Panc1 (cell line): ENCODE measurements around the gene CDADC1. TPM values are rescaled to one million over a fixed set of nuclear protein-coding genes. Genes with fewer than 3 reads are reported as not detected.

Experiments used
- ATAC-seq: fragments of 200-7000 bp; cut with Tn5 transposase; 2 replicates; pipeline ENCODE4 v1.9.1; 2020; ENCODE audit warnings: mild to moderate bottlenecking, moderate library complexity
- BruUV-seq: library from RNA; stranded (reverse); fragments of 400-500 nt; replicated peaks from 2 replicates; lab custom pipeline; 2021; lab: Mats Ljungman, UMichigan
- CTCF ChIA-PET: fragments of 300-600 bp; sonication (Branson Sonifier 250); formaldehyde crosslinking; loops from one replicate; lab custom pipeline; 2022; ENCODE audit warnings: antibody characterized with exemption; lab: Charles Lee
- POLR2A ChIA-PET: fragments of 300-600 bp; sonication (Branson Sonifier 250); formaldehyde crosslinking; loops from one replicate; lab custom pipeline; 2022; ENCODE audit warnings: antibody characterized with exemption; lab: Charles Lee
- DNase-seq: peaks from one replicate; pipeline ENCODE4 v3.0.0-alpha.2; 2010; ENCODE audit warnings: low read depth, low spot score
- H3K27ac ChIP-seq: 2 replicates; pipeline ENCODE4 v1.5.1; 2011; ENCODE audit warnings: mild to moderate bottlenecking, low read length, inconsistent platforms
- H3K27me3 ChIP-seq: fragments of 200-500 bp; sonication (Bioruptor generic); 2 replicates; pipeline ENCODE4 v1.6.0; 2014; ENCODE audit warnings: low read length, inconsistent platforms; ENCODE audit not compliant: control insufficient read depth, insufficient read depth
- H3K36me3 ChIP-seq: fragments of 200-500 bp; sonication (Bioruptor generic); 2 replicates; pipeline ENCODE4 v1.5.1; 2014; ENCODE audit warnings: inconsistent platforms, mild to moderate bottlenecking, low read length, moderate library complexity; ENCODE audit not compliant: control insufficient read depth, insufficient read depth
- H3K4me1 ChIP-seq: 2 replicates; pipeline ENCODE4 v1.5.1; 2011; ENCODE audit warnings: inconsistent platforms, mild to moderate bottlenecking, low read length, moderate library complexity; ENCODE audit not compliant: control insufficient read depth, insufficient read depth
- H3K4me3 ChIP-seq, 2 experiments: 2 replicates each; pipeline ENCODE4 v1.5.1; 2011 to 2012; ENCODE audit warnings: low read depth in 2 of 2, low read length in 2 of 2, mild to moderate bottlenecking in 2 of 2, inconsistent platforms in 1 of 2, moderate library complexity in 1 of 2
- H3K9me3 ChIP-seq: fragments of 200-500 bp; sonication (Bioruptor generic); 2 replicates; pipeline ENCODE4 v1.5.1; 2014; ENCODE audit warnings: low read depth, mild to moderate bottlenecking, inconsistent platforms, low read length, moderate library complexity; ENCODE audit not compliant: control insufficient read depth, insufficient read depth
- POLR2AphosphoS5 ChIP-seq: IDR thresholded peaks from 2 replicates; pipeline ENCODE4 v1.6.1; 2012; ENCODE audit warnings: mild to moderate bottlenecking, low read depth, low read length, moderate library complexity
- SIN3A ChIP-seq: IDR thresholded peaks from 2 replicates; pipeline ENCODE4 v1.6.1; 2012; ENCODE audit warnings: low read depth, mild to moderate bottlenecking, low read length, moderate library complexity, borderline replicate concordance; ENCODE audit not compliant: insufficient read depth
- TCF7L2 ChIP-seq: IDR thresholded peaks from 2 replicates; pipeline ENCODE4 v1.6.1; 2011; ENCODE audit warnings: mild to moderate bottlenecking, low read depth, low read length, inconsistent platforms
- in situ Hi-C: cut with HindIII; loops from 2 replicates; pipeline ENCODE4 v1.10.0; 2016; ENCODE audit warnings: low sequenced_read_pairs, low pct_unique_long_range_greater_than_20kb
- intact Hi-C: fragments of 100-400 bp; cut with micrococcal nuclease; formaldehyde crosslinking; loops from one replicate; pipeline ENCODE4 v1.10.0; 2022; ENCODE audit not compliant: unreplicated experiment
- total RNA-seq: library from RNA; stranded (reverse); gene quantifications from one replicate; pipeline ENCODE4 v1.2.1, GENCODE V29; 2021; ENCODE audit not compliant: unreplicated experiment
- TF ChIP-seq, protein P1 (sequence below), 2 experiments: IDR thresholded peaks; 2 replicates each; pipeline ENCODE4 v1.6.1; 2011 to 2012; ENCODE audit warnings: low read depth in 2 of 2, control low read depth in 1 of 2, low read length in 1 of 2, mild to moderate bottlenecking in 1 of 2, moderate library complexity in 1 of 2; ENCODE audit not compliant: insufficient read depth in 1 of 2
- TF ChIP-seq, protein P2 (sequence below): fragments of 450-650 bp; IDR thresholded peaks from 2 replicates; pipeline ENCODE4 v1.5.1; 2017; ENCODE audit warnings: mild to moderate bottlenecking

CDADC1 gene
- total RNA-seq, 1 experiment from 2014 or later = 11.8 TPM

DNA sequence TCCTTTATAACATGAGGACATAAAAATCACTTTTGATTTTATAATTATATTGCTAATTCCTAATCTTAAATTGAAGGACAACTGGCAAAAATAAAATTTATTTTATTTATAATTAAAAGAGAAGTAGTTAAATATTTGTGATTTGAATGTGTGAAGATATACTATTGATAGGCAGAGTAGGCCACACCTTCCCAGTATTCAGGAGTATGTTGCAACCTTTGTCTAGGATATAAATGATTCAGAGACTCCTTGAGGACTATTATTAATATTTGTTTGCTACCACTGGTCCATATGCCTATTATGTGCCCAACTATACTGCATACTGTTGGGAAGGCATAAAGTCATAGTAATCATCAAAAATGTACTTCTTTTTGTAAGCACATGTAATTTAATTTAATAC, 94.2 kb downstream of the CDADC1 start:
- POLR2A ChIA-PET = no interaction called here
- Histone ChIP-seq H3K4me1 (no peaks in the 10 kb centered on the region), H3K27ac (no peak overlapping the region), H3K36me3 (no peaks in the 10 kb centered on the region), H3K4me3 (no peak overlapping the region), H3K27me3 (no peaks in the 10 kb centered on the region), H3K9me3 (no peaks in the 10 kb centered on the region)
- no peak for DNase-seq
- CTCF ChIA-PET = no interaction called here
- ATAC-seq = no peak
- in situ Hi-C loops (no loop called here), intact Hi-C loops (no loop called here)
- TF ChIP-seq TCF7L2 (no peak), SIN3A (no peak), POLR2AphosphoS5 (no peak)
- TF ChIP-seq, protein P1, sequence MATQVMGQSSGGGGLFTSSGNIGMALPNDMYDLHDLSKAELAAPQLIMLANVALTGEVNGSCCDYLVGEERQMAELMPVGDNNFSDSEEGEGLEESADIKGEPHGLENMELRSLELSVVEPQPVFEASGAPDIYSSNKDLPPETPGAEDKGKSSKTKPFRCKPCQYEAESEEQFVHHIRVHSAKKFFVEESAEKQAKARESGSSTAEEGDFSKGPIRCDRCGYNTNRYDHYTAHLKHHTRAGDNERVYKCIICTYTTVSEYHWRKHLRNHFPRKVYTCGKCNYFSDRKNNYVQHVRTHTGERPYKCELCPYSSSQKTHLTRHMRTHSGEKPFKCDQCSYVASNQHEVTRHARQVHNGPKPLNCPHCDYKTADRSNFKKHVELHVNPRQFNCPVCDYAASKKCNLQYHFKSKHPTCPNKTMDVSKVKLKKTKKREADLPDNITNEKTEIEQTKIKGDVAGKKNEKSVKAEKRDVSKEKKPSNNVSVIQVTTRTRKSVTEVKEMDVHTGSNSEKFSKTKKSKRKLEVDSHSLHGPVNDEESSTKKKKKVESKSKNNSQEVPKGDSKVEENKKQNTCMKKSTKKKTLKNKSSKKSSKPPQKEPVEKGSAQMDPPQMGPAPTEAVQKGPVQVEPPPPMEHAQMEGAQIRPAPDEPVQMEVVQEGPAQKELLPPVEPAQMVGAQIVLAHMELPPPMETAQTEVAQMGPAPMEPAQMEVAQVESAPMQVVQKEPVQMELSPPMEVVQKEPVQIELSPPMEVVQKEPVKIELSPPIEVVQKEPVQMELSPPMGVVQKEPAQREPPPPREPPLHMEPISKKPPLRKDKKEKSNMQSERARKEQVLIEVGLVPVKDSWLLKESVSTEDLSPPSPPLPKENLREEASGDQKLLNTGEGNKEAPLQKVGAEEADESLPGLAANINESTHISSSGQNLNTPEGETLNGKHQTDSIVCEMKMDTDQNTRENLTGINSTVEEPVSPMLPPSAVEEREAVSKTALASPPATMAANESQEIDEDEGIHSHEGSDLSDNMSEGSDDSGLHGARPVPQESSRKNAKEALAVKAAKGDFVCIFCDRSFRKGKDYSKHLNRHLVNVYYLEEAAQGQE (IDR thresholded peaks at IDR 0.05; ENCODE audit: insufficient read depth in 1 of 2, low read depth in 2 of 2, low read length in 1 of 2) = no peak
- TF ChIP-seq, protein P2, sequence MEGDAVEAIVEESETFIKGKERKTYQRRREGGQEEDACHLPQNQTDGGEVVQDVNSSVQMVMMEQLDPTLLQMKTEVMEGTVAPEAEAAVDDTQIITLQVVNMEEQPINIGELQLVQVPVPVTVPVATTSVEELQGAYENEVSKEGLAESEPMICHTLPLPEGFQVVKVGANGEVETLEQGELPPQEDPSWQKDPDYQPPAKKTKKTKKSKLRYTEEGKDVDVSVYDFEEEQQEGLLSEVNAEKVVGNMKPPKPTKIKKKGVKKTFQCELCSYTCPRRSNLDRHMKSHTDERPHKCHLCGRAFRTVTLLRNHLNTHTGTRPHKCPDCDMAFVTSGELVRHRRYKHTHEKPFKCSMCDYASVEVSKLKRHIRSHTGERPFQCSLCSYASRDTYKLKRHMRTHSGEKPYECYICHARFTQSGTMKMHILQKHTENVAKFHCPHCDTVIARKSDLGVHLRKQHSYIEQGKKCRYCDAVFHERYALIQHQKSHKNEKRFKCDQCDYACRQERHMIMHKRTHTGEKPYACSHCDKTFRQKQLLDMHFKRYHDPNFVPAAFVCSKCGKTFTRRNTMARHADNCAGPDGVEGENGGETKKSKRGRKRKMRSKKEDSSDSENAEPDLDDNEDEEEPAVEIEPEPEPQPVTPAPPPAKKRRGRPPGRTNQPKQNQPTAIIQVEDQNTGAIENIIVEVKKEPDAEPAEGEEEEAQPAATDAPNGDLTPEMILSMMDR = no peak
- BruUV-seq = no TSS peak

DNA sequence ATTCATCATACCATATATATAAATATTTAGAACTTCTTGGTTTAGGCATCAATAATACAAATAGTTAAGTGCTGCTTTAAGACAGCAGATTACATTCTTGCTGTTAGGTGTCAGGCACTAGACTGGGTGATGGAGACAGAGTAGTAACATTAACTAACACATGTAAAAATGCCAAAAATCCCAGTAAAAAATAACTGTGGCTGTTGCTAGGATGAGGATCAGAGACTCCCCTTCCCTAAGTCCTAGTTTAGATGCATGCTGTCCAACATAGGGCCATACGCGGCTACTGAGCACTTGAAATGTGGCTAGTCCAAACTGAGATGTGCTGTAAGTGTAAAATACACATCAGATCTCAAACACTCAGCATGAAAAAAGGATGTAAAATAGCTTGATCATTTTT, 94.7 kb downstream of the CDADC1 start:
- BruUV-seq = no TSS peak
- ChIA-PET CTCF (no interaction called here), POLR2A (no interaction called here)
- TF ChIP-seq, protein P1 (IDR thresholded peaks at IDR 0.05; ENCODE audit: insufficient read depth in 1 of 2, low read depth in 2 of 2, low read length in 1 of 2) = no peak
- no peak for TF ChIP-seq POLR2AphosphoS5
- TF ChIP-seq, protein P2 = no peak
- TF ChIP-seq SIN3A = no peak
- TF ChIP-seq TCF7L2 = no peak
- DNase-seq (no peak), ATAC-seq (no peak)
- Histone ChIP-seq H3K36me3 (no peaks in the 10 kb centered on the region), H3K27ac (no peak overlapping the region), H3K4me3 (no peak overlapping the region), H3K4me1 (no peaks in the 10 kb centered on the region), H3K27me3 (no peaks in the 10 kb centered on the region), H3K9me3 (no peaks in the 10 kb centered on the region)
- in situ Hi-C loops (no loop called here), intact Hi-C loops (no loop called here)

Other genes with a start within 250 kb of the CDADC1 start
- 0.62 TPM for gene MLNR, start 27.6 kb upstream of the CDADC1 start, total RNA-seq
- gene CAB39L, start 196.1 kb downstream of the CDADC1 start, total RNA-seq = 6.6 TPM
- gene SETDB2, start 196.3 kb downstream of the CDADC1 start, total RNA-seq = 6.1 TPM
- 15.7 TPM for gene PHF11, start 248.0 kb downstream of the CDADC1 start, total RNA-seq